GM21529 (cell line): ENCODE data around the gene NEK2.

ENCODE experiments used
- ATAC-seq: cut with Tn5 transposase; IDR thresholded peaks from one replicate; pipeline ENCODE4 v1.9.1; 2021; ENCODE audit not compliant: unreplicated experiment

The NEK2 gene

DNA sequence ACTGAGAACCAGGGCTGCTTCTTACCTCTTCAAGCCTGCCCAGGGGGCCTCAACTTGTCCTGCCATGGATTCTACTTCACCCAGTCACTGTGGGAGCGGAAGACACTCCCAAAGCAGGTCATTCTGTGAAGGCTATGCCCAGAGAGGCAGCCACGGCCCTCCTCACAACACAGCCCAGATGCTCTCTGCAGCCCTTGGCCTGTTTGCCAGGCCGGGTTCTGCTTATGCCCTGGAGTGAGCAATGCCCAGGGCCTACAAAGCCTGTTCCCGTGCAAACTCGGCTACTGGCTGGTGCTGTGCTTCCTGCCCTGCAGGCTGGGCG is 62.7 kb downstream of the NEK2 start:
- no peak for ATAC-seq
